PFSK-1 (cell line): ENCODE results near the gene NFIX.
A peak's percentile ranks its signal among the peaks of the same experiment; 100 is the strongest.

Experiments
- FOXP2 ChIP-seq: optimal IDR thresholded peaks from 2 replicates; pipeline ENCODE3; 2011; ENCODE audit warnings: borderline replicate concordance, control low read depth, inconsistent platforms; ENCODE audit not compliant: insufficient read depth; ENCODE audit errors: extremely low read length, extremely low read depth
- POLR2AphosphoS5 ChIP-seq: IDR thresholded peaks from 2 replicates; pipeline ENCODE4 v1.6.1; 2012; ENCODE audit warnings: low read depth, mild to moderate bottlenecking, control low read depth, low read length, moderate library complexity
- SIN3A ChIP-seq: IDR thresholded peaks from 2 replicates; pipeline ENCODE4 v1.6.1; 2012; ENCODE audit warnings: mild to moderate bottlenecking, low read length, moderate library complexity, borderline replicate concordance; ENCODE audit not compliant: insufficient read depth
- TAF1 ChIP-seq: IDR thresholded peaks from 2 replicates; pipeline ENCODE4 v1.6.1; 2012; ENCODE audit warnings: low read length, control low read depth, borderline replicate concordance; ENCODE audit not compliant: insufficient read depth
- TF ChIP-seq, protein P1 (sequence below), 2 experiments: IDR thresholded peaks; 2 replicates each; pipeline versions ENCODE4 v1.6.1 to v1.8.0; 2011 to 2012; ENCODE audit warnings: low read depth in 2 of 2, low read length in 2 of 2, control low read depth in 1 of 2, inconsistent platforms in 1 of 2, mild to moderate bottlenecking in 1 of 2, moderate library complexity in 1 of 2; ENCODE audit not compliant: insufficient read depth in 1 of 2

Gene NFIX

DNA sequence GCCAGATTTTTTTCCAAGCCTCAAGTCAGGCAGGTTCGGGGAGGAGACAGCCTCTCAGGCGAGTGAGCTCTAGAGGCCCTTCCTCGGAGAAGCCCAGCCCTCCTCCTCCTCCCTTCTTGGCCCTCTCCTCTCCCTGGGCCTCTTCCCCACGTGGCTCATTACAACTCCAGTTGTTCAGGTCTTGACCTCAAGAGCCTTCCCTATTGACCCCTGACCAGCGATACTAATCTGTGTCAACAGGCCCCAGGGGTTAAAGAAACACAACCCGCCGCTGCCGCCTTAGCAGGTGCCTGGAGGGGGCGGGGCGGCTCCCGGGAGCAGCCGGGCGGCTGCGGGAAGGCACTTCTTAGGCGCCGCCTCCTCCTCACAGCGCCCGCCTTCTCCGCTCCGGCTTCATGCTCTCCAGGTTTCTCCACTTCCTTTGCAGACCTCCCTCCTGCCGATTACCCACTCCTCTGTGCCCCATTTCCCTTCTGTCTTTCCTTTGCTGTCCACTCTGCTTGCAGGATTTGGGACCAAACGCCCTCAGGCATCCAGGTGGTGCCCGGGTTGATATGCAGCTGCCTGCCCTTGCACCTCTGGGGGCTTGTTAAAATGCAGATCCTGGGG, 56.4 kb downstream of the NFIX start:
- TF ChIP-seq TAF1 (no peak), SIN3A (0 out of 2 replicates have a peak, but pooled peaks have one; percentile 54)
- TF ChIP-seq, protein P1, sequence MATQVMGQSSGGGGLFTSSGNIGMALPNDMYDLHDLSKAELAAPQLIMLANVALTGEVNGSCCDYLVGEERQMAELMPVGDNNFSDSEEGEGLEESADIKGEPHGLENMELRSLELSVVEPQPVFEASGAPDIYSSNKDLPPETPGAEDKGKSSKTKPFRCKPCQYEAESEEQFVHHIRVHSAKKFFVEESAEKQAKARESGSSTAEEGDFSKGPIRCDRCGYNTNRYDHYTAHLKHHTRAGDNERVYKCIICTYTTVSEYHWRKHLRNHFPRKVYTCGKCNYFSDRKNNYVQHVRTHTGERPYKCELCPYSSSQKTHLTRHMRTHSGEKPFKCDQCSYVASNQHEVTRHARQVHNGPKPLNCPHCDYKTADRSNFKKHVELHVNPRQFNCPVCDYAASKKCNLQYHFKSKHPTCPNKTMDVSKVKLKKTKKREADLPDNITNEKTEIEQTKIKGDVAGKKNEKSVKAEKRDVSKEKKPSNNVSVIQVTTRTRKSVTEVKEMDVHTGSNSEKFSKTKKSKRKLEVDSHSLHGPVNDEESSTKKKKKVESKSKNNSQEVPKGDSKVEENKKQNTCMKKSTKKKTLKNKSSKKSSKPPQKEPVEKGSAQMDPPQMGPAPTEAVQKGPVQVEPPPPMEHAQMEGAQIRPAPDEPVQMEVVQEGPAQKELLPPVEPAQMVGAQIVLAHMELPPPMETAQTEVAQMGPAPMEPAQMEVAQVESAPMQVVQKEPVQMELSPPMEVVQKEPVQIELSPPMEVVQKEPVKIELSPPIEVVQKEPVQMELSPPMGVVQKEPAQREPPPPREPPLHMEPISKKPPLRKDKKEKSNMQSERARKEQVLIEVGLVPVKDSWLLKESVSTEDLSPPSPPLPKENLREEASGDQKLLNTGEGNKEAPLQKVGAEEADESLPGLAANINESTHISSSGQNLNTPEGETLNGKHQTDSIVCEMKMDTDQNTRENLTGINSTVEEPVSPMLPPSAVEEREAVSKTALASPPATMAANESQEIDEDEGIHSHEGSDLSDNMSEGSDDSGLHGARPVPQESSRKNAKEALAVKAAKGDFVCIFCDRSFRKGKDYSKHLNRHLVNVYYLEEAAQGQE (IDR thresholded peaks at IDR 0.05; ENCODE audit: insufficient read depth in 1 of 2, low read depth in 2 of 2, low read length in 2 of 2) = peak in 1 of 2 experiments; percentile 58; a peak in 1 of 4 replicates

DNA sequence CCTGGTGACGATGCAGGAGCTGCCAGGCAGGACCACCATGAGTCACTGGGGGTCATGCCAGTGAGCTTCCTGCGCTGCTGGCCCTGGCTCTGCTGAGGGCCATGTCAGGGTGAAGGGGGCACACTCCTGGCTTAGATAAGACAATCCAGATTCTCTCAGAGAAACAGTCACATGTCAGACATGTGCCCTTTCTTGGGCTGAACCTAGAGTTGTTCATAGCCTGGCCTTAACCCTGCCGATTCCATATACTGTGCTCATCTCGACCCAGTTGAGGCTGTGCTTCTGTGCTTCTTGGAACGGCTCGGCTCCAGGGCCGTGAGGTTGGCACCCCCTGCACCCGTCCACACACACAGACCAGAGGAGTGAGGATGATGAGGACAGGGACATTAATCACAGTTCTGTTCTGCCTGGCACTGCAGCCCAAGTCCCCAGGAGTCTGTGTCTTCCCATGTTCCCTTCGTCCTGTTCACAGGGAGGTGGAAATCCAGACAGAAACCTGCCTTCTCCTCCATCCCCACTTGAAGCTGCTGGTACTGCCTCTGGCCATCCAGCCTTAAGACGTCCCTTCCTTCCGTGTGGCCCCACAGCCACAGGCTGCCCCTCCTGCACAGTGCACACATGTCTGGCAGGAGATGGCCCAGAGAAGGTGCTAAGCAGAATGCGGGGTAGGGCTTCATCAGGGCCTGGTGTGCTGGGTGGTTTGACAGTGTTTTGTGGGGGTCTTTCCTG, 57.3 kb downstream of the NFIX start:
- TF ChIP-seq POLR2AphosphoS5 (no peak), FOXP2 (no peak), TAF1 (no peak), SIN3A (no peak)
- TF ChIP-seq, protein P1 (IDR thresholded peaks at IDR 0.05; ENCODE audit: insufficient read depth in 1 of 2, low read depth in 2 of 2, low read length in 2 of 2) = no peak

DNA sequence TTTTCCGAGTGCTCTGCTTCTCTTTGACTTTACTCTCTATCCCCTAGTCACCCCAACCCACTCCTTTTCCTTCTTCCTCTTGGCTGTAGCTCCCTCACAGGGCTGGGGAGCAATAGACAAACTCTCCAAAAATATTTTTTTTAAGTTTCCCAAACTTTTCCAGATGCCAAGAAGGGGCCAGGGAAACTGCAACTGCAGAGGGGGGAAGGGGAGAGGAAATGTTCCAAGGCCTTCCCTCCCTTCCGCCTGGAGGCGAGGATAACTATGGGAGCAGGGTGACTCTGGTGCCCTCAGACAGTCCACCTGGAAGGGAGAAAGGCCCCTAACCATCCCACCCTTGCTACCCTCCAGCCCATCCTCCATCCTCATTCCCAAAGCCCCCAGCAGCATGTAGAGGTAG, 58.0 kb downstream of the NFIX start:
- TF ChIP-seq FOXP2 (no peak), SIN3A (no peak), TAF1 (no peak)

DNA sequence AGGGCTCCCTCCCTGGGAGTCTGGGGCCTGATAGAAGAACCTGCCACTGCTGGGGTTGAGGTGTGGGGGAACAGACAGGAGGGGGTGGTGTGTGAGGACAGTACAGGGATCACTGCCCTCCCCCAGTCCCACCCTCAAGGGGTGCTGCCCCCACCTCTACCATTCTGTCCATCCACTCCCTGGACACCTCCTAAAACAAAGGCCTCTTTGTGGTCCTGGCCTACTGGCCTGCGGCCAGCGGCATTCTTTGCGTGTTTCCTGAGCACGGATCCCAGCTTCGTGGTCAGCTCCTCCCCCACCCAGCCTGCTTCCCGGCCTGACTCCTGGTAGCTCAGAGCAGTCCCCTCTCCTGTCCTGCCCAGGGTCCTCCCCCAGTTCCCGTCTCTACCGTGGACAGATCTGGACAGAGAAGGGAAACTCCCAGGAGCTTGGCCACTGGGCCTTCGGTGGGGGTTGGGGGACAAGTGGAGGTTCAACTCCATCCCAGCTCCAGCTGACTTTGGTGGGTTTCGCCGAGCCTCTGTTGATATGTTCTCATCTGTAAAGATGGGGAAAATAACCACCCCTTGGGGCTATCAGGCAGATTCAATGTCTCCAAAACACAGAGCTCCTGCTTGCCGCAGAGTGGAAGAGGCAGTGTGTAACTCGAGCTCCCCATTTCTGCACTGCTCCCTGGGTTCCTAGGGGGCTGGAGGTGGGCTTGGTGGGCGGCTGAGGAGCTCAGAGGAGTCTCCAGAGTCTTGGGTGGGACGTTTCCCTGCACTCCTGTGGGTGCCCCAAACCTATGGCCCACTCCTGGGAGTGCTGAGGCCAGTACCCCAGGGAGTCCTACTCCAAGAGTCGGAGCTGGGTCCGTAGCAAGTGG, 58.7 kb downstream of the NFIX start:
- TF ChIP-seq TAF1 (no peak), POLR2AphosphoS5 (no peak), FOXP2 (peak; percentile 86)
- TF ChIP-seq, protein P1 (IDR thresholded peaks at IDR 0.05; ENCODE audit: insufficient read depth in 1 of 2, low read depth in 2 of 2, low read length in 2 of 2) = peak; percentile 29 to 47; a peak in 1 of 4 replicates

DNA sequence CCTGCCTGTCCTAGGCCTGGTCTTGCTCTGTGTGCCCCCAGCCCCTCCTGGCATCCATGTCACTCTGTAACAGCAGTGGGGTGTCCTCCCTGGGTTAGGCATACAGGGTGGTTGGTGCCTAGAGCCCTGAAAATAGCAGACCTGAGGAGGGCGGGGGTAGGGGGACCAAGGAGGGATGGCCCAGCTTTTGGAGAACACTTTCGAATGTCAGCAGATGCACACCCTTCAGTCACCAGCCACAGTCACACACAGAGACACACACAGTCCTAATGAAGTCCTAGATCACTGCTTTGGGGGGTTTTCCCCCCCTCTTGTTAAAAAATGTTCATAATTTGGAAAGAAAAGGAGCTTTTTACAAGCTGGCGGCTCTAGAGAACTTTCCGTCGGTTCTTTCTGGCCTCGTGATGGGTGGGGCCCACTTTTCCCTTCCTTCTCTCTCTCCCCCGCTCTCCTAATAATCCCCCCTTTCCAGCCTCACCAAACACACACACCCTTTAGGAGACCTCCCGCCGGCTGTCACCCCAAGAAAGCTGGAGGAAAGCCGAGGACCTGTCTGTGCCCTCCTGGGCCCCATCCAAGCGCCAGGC, 59.4 kb downstream of the NFIX start:
- TF ChIP-seq, protein P1 (IDR thresholded peaks at IDR 0.05; ENCODE audit: insufficient read depth in 1 of 2, low read depth in 2 of 2, low read length in 2 of 2) = no peak
- TF ChIP-seq FOXP2 (no peak), POLR2AphosphoS5 (no peak), SIN3A (no peak), TAF1 (no peak)
